ENCODE measurements around the gene ZNF547. TPM values are rescaled to one million over a fixed set of nuclear protein-coding genes. Genes with fewer than 3 reads are reported as not detected.

The ZNF547 gene
- total RNA-seq (2014; rRNA removed; shearing (Covaris generic)) (4.9 and 5.1 TPM in 2 replicates), polyA plus RNA-seq (2016; fragmentation: Nextera tagmentation; extraction: Ambion mirVana) (0.71 and 1.1 TPM in 2 replicates)
- long read RNA-seq, partial matches to known transcripts = 0 of 4 reads
- long read RNA-seq, other reads (novel, unspliced or antisense) = 0 of 4 reads

DNA sequence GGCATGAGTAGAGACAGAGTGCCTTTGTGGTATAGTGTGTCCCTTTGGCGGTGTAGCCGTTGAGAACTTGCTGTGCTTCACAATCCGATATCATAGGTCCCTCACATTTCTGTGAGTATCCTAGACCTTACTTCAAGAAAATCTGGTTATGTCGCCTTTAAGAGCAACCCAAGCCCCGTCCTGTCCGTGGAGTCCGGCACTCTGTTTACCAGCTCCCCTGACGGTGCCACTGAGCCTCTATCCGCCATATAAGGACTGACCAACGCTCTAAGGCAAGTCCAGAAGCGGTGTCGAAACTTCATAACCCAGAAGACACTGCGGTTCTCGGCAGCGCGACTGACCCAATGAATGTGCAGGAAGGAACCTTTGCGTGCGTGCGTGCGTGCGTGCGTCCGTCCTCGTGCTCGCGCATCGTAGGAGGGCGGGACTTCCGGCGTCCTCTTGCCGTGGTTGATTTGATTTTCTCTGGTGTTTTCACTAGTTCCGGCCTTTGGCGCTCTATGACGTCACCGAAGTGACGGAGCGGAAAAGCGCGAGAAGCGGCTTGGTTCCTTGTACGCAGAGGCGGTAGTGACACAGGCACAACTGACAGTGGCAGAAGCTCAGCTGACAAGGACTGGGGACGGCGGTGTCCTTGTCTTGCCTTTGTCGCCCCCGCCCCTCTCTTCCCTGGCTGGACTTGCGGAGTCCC lies at the start of gene ZNF547, which contains the start of gene TRAPPC2B:
TSS of gene ZNF547 (plus strand) at position 555 of the 691 bp plus-strand sequence. CDS start 5,005 bp downstream, outside the sequence.
TSS of gene TRAPPC2B (plus strand) at position 555 of the 691 bp plus-strand sequence. CDS start 1,283 bp downstream, outside the sequence.
- peak; percentile 99 for DNase-seq (ENCODE audit: low spot score)
- Mint-ChIP-seq H3K27me3 (ENCODE audit: insufficient read depth, low read depth, poor library complexity) (peaks cover 3% of the 10 kb centered on the region), H3K27ac (peak within 1 kb of the TSS; percentile 97), H3K4me1 (peaks cover 7% of the 10 kb centered on the region), H3K36me3 (ENCODE audit: low read depth) (peaks cover 2% of the 10 kb centered on the region; the same call in 1 of the 3 replicates), H3K4me3 (peak within 1 kb of the TSS; percentile 98), H3K9me3 (no peaks in the 10 kb centered on the region)
- TF ChIP-seq POLR2AphosphoS5 (IDR thresholded peaks at IDR 0.05; ENCODE audit: low read depth) (peak; percentile 73), EZH2 (IDR thresholded peaks at IDR 0.05; ENCODE audit: low read depth, unreplicated experiment) (no peak), REST (IDR thresholded peaks at IDR 0.05; ENCODE audit: unreplicated experiment) (no peak), ZNF114 (CRISPR knock-in tag; IDR thresholded peaks at IDR 0.05) (no peak), ZNF331 (CRISPR knock-in tag; IDR thresholded peaks at IDR 0.05; ENCODE audit: low read depth) (no peak), CREB1 (CRISPR knock-in tag; IDR thresholded peaks at IDR 0.05; ENCODE audit: low read depth) (peak; percentile 99), ZNF462 (CRISPR knock-in tag; IDR thresholded peaks at IDR 0.05) (no peak), NANOG (IDR thresholded peaks at IDR 0.05; ENCODE audit: borderline replicate concordance) (no peak), ETS1 (IDR thresholded peaks at IDR 0.05) (peak; percentile 95)
- Histone ChIP-seq H3K4me1 (ENCODE audit: insufficient read depth) (no peaks in the 10 kb centered on the region), H3K36me3 (ENCODE audit: insufficient read depth) (no peaks in the 10 kb centered on the region), H2AFZ (peak within 1 kb of the TSS; percentile 19; the same call in 1 of the 2 replicates), H4K20me1 (replicated peaks; ENCODE audit: insufficient read depth) (no peaks in the 10 kb centered on the region), H3K9me2 (ENCODE audit: insufficient read depth) (no peaks in the 10 kb centered on the region), H3K79me2 (replicated peaks; ENCODE audit: insufficient read depth) (peaks cover 13% of the 10 kb centered on the region), H3K4me3 (peak within 1 kb of the TSS; percentile 72), H3K27ac (ENCODE audit: low read depth) (peak within 1 kb of the TSS; percentile 63), H3F3A (replicated peaks; ENCODE audit: low read depth) (no peaks in the 10 kb centered on the region), H3K27me3 (ENCODE audit: insufficient read depth) (no peaks in the 10 kb centered on the region), H3K4me2 (peak within 1 kb of the TSS; percentile 93)
- ATAC-seq = peak; percentile 98

Data from GM23338 (cell line).